Activated CD8-positive, alpha-beta memory T cell treated with anti-CD3 and anti-CD28 coated beads, Interleukin-2, amount 50 U/mL, for 24 hours (primary cell): ENCODE results near the gene GRK5.
A peak's percentile ranks its signal among the peaks of the same experiment; 100 is the strongest.

ENCODE experiments used
- DNase-seq: peaks from one replicate; pipeline ENCODE4 v3.0.0-alpha.2; 2020; ENCODE audit errors: extremely low read depth

Gene GRK5

GRCh38 chr10:119297207-119297968 is 90.0 kb downstream of the GRK5 start:
- DNase-seq = no peak

- DNase-seq = no peak
Observed at GRCh38 chr10:119298810-119299209, 91.4 kb downstream of the GRK5 start.

- no peak for DNase-seq
Observed at GRCh38 chr10:119299531-119299930, 92.2 kb downstream of the GRK5 start.

GRCh38 chr10:119301397-119301796 is 94.0 kb downstream of the GRK5 start:
- peak; percentile 36 for DNase-seq

- DNase-seq = no peak
Observed at GRCh38 chr10:119302172-119302571, 94.8 kb downstream of the GRK5 start.

GRCh38 chr10:119302591-119303253 is 95.4 kb downstream of the GRK5 start:
- no peak for DNase-seq

GRCh38 chr10:119303886-119304285 is 96.5 kb downstream of the GRK5 start:
- no peak for DNase-seq

GRCh38 chr10:119304541-119304940 is 97.2 kb downstream of the GRK5 start:
- DNase-seq = no peak

GRCh38 chr10:119305860-119306513 is 98.6 kb downstream of the GRK5 start:
- DNase-seq = peak; percentile 77

GRCh38 chr10:119306514-119306951 is 99.2 kb downstream of the GRK5 start:
- DNase-seq = peak; percentile 33

GRCh38 chr10:119306986-119307392 is 99.6 kb downstream of the GRK5 start:
- no peak for DNase-seq

GRCh38 chr10:119308089-119308488 is 100.7 kb downstream of the GRK5 start:
- DNase-seq = no peak

- DNase-seq = no peak
Observed at GRCh38 chr10:119308551-119309422, 101.4 kb downstream of the GRK5 start.

GRCh38 chr10:119309423-119309770 is 102.0 kb downstream of the GRK5 start:
- no peak for DNase-seq

GRCh38 chr10:119310806-119311205 is 103.4 kb downstream of the GRK5 start:
- no peak for DNase-seq

GRCh38 chr10:119312241-119312640 is 104.9 kb downstream of the GRK5 start:
- no peak for DNase-seq

- no peak for DNase-seq
Observed at GRCh38 chr10:119313024-119313423, 105.7 kb downstream of the GRK5 start.

- peak; percentile 13 for DNase-seq
Observed at GRCh38 chr10:119313644-119314043, 106.3 kb downstream of the GRK5 start.

- DNase-seq = no peak
Observed at GRCh38 chr10:119314061-119314460, 106.7 kb downstream of the GRK5 start.

GRCh38 chr10:119314486-119314885 is 107.1 kb downstream of the GRK5 start:
- no peak for DNase-seq

- peak; percentile 62 for DNase-seq
Observed at GRCh38 chr10:119315128-119316001, 108.0 kb downstream of the GRK5 start.
